HG03095 (cell line): ENCODE data around the gene NRP1.

Source experiments
- ATAC-seq: cut with Tn5 transposase; IDR thresholded peaks from one replicate; pipeline ENCODE4 v1.9.1; 2021; ENCODE audit warnings: moderate library complexity; ENCODE audit not compliant: unreplicated experiment

The NRP1 gene

DNA sequence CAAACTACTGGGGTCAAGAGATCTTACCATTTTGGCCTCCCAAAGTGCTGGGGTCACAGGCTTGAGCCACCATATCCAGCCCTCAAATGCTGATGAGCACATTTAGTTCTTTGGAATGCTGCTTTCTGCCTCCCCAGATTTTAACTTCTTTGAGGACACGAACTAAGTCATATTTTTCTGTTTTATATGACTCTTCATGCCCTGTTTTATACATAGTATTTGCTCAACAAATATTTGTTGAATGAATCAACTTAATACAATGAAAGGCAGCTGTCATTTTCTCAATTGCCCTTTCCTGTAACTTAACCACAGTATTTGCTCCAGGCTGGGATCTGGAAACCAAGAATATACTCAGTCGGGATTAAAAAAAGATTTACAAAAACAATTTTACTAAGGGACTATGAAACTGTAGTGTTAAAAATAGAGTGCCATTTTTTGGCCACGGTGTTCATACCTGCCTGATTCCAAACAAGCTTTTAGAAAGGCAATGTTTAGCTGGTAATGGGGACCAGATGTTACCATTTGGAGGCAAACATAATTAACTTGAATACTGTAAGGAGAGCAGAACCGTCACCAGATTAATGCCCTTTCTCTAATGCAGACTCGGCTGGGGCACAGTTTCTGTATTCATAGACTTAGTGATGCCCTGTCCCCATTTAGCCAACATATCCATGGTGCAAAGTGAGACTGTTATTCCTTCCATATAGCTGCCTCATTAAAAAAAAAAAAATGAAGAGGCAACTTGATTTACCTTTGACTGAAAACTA is 117.6 kb downstream of the NRP1 start:
- no peak for ATAC-seq

GRCh38 chr10:33215635-33216034 is 118.8 kb downstream of the NRP1 start:
- no peak for ATAC-seq

DNA sequence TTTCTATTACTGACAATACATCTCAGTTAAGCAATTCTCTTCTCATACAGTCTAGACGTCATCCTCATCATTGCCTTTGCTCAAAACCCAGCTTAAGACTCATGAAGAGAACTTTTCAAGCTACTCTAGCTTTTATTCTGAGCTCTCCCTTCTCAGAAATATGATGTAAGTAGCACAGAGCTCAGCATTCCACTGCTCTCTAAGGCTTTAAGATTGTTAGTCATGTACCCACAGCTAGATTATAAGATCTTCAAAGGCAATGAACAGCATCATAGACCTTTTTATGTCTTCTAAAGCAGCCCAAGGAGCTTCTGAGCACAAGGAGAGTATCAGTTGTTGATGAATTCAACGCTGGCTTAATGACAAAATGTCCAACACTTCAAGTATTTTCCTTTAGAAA is 119.3 kb downstream of the NRP1 start:
- no peak for ATAC-seq

GRCh38 chr10:33214174-33214573 is 120.3 kb downstream of the NRP1 start:
- ATAC-seq, result no peak

DNA sequence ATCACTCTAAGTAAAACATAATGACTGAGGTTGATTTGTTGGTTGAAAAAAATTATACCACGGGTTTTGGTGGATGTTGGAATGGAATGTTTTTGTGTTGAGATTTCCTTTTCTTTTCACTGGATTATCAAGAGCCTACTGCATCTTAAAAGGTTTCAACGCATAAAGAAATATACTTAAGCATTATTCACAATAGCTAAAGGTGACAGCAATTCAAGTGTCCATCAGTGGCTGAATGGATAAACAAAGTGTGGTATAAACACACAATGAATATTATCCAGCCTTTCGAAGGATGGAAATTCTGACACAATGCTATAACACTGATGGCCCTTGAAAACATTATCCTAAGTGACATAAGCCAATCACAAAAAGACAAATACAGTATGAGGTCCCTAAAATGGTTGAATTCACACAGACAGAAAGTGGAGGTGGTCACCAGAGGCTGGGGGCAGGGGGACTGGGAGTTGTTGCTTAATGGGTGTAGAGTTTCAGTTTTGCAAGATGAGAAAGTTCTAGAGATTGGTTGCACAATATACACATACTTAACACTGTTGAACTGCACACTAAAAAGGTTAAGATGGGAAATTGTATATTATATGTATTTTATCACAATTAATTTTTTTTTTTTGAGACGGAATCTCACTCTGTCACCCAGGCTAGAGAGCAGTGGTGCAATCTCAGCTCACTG is 122.3 kb downstream of the NRP1 start:
- ATAC-seq, result no peak

DNA sequence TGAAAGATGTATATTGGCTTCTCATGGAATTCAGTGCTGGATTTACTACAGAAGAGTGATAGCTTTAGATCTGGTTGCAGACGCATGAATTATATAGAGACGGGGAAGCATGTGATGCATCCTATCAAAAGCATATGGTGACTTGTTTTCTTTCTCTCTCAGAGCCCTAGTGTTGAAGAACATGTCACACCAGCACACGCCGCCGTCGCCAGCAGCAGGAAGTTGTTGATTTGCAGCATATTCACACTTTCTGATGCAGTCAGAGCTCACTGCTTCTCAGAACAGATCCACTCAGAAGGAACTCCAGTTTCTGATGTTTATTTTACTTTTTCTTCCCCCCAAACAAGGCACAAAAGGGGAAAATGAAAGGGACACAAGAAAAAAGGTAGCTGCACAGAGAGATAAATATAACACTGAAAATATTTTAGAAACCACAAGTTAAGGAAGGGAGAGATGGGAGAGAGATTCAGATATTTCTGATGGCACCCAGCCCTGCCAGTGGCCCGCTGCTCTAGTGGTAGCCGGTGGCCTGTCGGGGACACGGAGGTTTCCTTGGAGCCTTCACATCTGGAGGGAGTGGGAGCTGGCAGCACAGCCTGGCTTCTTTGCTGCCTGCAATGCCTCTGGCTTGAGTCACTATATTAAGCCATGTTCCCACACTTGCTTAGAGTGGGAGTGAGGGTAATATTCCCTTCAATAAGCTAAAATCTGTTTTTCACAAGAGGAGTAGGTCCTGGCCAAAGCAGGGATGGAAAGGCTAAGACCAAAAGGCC is 123.2 kb downstream of the NRP1 start:
- ATAC-seq, result no peak

- ATAC-seq, result no peak
Measured at GRCh38 chr10:33209802-33210201, 124.7 kb downstream of the NRP1 start.

- ATAC-seq, result no peak
Measured at GRCh38 chr10:33208166-33208565, 126.3 kb downstream of the NRP1 start.

DNA sequence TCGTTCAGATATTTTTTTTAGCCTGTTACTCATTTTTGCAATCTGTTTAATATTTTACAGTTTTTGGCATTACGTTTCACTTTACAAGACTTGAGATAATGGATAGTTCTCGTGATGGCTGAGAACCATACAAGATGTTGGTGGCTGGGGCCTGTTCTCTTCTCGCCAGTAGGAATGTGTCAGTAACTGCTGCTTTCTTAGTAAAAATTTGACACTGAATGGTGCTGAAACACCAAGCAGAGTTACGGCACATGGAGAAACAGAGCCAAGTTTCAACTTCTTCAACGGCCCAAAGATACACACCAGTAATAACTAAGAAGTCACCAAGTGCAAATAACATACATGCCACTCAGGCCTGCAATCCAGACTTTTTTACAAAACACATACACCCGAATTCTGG is 130.4 kb downstream of the NRP1 start:
- ATAC-seq, result no peak

GRCh38 chr10:33201971-33202370 is 132.5 kb downstream of the NRP1 start:
- ATAC-seq, result no peak

DNA sequence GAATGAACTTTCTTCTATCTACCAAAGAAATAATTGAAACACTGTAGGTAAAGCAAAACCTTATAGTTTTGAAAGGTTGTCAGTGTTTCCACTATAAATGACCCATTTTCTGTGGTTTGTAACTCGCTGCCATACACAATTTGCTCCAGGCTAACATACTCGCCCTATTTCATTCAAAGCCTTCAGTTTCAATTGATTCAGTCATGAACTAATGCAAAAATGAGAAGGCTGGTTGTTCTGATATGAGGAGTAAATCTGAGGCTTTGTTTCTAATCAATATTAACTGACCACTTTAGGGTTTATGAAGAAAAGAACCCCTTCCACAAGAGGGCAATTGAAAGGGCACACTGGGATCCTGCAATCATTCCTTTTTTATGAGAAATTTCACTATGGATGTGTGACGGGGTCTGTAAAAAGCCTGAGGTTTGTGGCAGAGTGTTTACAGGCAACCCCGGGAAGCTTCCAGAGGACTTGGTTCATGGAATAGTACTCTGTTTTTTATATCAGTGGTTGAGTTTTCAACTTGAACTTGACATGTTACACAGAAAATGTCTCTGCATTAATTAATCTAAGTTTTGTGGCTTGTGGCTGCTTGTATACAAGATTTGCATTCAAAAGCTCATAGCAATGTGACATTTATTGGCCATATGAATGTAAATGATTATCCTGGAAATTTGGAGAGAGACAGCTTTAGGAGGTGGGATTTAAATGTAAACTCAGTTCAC is 133.2 kb downstream of the NRP1 start:
- ATAC-seq, result no peak

DNA sequence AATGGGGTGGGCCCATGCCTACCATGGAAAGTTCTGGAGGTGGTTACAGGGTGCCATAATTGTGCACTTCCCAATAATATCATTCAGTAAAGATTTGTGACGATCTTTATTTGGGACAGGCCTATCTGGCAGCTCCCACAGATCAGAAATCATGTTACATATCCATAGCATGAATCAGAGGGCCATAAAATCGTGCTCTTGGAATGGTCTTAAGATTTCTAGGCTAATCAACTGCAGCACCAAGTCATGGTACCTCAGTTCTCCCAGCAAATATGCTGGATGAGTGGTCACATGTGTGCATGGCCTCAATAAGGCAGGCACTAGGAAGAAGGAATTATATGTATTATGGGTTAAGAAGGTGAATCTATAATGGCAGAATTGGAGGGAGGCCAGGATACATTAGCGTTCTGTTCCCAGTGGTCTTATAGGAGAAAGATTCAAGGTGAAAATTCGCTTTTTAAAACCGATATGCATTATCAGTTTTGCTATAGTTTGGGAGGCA is 134.7 kb downstream of the NRP1 start:
- no peak for ATAC-seq

DNA sequence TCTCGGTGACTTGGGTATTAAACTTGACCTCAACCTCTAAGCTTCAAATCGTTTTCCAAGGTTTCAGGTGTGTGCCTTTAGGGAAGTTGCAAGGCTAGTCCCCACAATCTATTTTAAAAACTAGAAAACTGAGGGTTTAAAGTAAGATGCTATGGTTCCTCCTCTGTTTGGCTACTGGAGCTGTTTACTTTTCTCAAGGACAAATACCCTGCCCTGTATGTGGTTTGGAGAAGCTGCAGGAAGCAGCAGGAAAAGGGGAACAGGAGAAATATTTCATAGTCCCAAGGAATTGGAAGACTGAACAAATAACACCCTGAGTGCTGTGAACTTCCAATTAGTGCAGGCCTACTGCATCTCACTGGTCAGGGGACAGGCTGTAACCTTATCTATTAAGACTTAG is 135.9 kb downstream of the NRP1 start:
- no peak for ATAC-seq

GRCh38 chr10:33196710-33197491 is 137.6 kb downstream of the NRP1 start:
- ATAC-seq, result no peak

- no peak for ATAC-seq
Measured at GRCh38 chr10:33196377-33196706, 138.1 kb downstream of the NRP1 start.

DNA sequence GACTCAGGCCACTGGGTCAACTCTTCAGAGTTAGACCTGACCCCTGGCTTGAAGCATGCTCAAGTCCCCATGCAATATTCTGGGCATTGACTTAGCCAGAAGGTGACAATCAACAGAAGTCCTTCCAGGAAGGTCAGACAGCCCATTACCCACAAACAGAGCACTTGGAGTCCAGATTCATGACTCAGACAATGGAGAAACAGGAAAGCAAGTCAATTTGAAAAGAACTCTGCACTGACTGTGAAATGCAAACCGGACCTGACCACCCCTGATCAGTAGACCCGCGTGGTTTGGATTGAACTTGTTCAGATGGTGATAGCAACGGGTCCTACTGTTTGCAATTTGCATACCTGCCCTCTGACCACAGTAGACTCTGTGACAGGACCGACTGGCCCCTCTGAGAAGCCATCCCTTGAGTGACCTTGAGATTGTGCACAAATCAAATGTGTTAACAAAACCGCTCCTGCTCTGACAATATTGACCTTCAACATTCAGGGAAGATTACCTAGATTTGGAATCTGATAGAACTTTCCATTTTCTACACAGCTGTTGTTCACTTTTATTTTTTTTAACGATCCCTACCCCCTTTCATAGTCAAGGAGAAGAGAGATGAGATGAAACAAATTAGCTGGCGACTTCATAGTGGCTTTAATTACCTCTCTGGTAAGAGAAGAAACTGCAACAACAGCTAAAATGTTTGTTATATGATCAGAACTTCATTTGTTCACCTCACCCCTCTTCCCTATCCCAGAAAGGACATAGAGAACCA is 138.7 kb downstream of the NRP1 start:
- no peak for ATAC-seq

DNA sequence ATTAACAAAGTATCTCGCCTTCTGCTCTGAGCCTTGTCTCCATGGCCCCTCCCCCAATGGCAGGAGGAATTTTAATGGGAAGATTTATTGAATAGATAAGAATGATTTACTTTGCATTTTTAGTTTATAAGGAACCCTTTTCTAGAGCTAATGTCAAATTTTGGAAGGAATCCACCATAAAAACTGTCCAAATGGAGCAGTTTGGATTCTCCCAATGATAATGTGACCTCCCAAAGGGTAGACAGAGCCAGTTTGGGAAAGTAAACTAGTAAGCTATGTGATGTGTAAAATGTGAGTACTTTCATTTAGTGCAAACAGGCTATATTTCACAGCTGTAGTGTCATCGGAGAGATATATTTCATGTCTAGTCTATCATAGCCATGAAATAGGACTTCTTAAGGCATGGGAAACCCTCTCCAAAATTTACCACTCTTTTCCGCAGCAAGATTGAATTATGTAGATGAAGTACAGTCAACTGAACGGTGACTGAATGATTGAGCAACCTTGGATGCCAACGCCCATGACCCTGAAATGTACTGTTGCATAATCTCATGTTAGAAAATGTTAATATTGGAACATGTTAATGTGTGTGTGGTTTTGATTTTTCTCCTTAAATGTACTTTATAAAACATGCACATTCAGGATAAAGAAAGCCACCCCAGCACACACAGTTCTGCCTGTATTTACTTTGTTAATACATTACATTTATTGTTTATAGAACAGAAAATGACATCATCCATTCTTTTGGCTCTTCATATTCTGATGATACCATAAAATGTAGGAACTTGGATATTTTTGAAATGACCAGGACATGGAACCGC is 140.6 kb downstream of the NRP1 start:
- no peak for ATAC-seq

DNA sequence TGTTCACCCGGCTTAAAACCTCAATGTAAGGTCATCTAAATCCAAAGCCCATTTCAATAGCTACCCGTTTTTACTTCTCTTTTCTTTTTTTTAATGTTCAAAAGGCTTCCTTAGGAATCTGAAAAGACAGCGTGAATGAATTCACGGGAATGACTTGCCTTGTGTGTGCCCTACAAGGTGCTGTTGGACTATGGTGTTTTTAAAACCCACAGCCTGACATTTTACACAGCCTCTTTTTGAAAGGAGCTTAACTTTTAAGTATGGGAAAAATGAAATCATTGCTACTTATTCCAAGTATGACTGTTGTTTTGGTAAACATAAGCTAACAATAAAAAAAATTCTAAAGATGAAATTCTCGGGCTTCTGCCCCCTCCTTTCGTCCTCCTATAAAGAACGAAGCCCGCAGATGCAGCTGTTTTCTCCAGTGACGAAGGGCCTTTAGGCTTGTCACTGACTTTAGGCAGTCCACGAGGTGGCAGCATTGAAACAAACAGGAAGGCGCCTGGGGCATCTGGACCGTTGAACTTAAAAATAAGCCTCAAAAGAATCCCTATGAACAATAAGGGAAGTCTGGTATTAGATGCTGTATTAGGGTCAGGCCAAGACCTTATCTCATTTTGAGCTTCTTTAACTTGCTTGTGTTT is 141.3 kb downstream of the NRP1 start:
- ATAC-seq, result peak; percentile 74
